K562 (cell line): ENCODE results near the gene GPC1. TPM values are rescaled to one million over a fixed set of nuclear protein-coding genes. Genes with fewer than 3 reads are reported as not detected.

Experiments used
- ATAC-seq: fragments of 200-7000 bp; cut with Tn5 transposase; 3 replicates; pipeline ENCODE4 v1.9.1; 2020; ENCODE audit warnings: moderate library complexity
- BruUV-seq: library from RNA; stranded (reverse); fragments of 400-500 nt; replicated peaks from 2 replicates; lab custom pipeline; 2021; lab: Mats Ljungman, UMichigan
- CTCF ChIA-PET: fragments of 300-600 bp; formaldehyde crosslinking; extraction: SDS; loops from one replicate; lab custom pipeline; 2021; ENCODE audit warnings: low intra/inter-chr PET ratio; lab: Yijun Ruan, JAX
- POLR2A ChIA-PET: fragments of 300-600, 350-650 bp; sonication (Branson Sonifier 250); formaldehyde crosslinking; extraction: SDS; loops from one replicate; lab custom pipeline; 2021; ENCODE audit warnings: antibody characterized with exemption, inconsistent platforms; lab: Yijun Ruan, JAX
- DNase-seq, 4 experiments: peaks; one replicate each; pipeline versions ENCODE4 v3.0.0 to v3.0.0-alpha.2; 2011 to 2018; ENCODE audit warnings: low spot score in 3 of 4, mixed read lengths in 3 of 4; ENCODE audit errors: extremely low read depth in 1 of 4
- FAIRE-seq: peaks from 2 replicates; lab custom pipeline; 2011; peaks lifted over from hg19 to GRCh38; lab: Jason Lieb, UNC
- H2AFZ ChIP-seq: 2 replicates; pipeline ENCODE4 v1.6.0; 2011; ENCODE audit warnings: low read depth, low read length, control low read depth, inconsistent platforms
- H3K27ac ChIP-seq: fragments of 200-600 bp; 3 replicates; pipeline ENCODE4 v1.8.0; 2011; ENCODE audit warnings: low read depth, mild to moderate bottlenecking, control low read depth, inconsistent platforms, low read length, moderate library complexity, mixed read lengths; ENCODE audit errors: extremely low read depth
- H3K27me3 ChIP-seq, 2 experiments: fragments of 300-600 bp in 1 of 2; 2 replicates in 1 of 2; 3 replicates in 1 of 2; pipeline versions ENCODE4 v1.6.0 to v1.8.0; 2011; ENCODE audit warnings: inconsistent platforms in 2 of 2, low read length in 2 of 2, mild to moderate bottlenecking in 1 of 2, mixed read lengths in 1 of 2, moderate library complexity in 1 of 2; ENCODE audit not compliant: control insufficient read depth in 2 of 2, insufficient read depth in 2 of 2
- H3K36me3 ChIP-seq: fragments of 300-600 bp; 3 replicates; pipeline ENCODE4 v1.8.0; 2011; ENCODE audit warnings: mild to moderate bottlenecking, low read length, inconsistent platforms; ENCODE audit not compliant: control insufficient read depth, insufficient read depth
- H3K4me1 ChIP-seq, 2 experiments: fragments of 200-600 bp in 1 of 2; replicated peaks in 1 of 2; 2 replicates in 1 of 2; 3 replicates in 1 of 2; pipeline versions ENCODE4 v1.5.1 to v1.8.0; 2011; ENCODE audit warnings: inconsistent platforms in 2 of 2, low read length in 2 of 2, mild to moderate bottlenecking in 1 of 2, mixed read lengths in 1 of 2, moderate library complexity in 1 of 2; ENCODE audit not compliant: control insufficient read depth in 2 of 2, insufficient read depth in 2 of 2
- H3K4me2 ChIP-seq: 2 replicates; pipeline ENCODE4 v1.6.1; 2011; ENCODE audit warnings: low read length, control low read depth, inconsistent platforms, mixed read lengths; ENCODE audit not compliant: insufficient read depth
- H3K4me3 ChIP-seq: fragments of 200-600 bp; sonication (generic), shearing (Covaris generic); 2 replicates; pipeline ENCODE4 v1.5.1; 2016; ENCODE audit warnings: control low read depth, inconsistent platforms
- H3K79me2 ChIP-seq: fragments of 200-600 bp; 3 replicates; pipeline ENCODE4 v1.8.0; 2011; ENCODE audit warnings: low read length, inconsistent platforms; ENCODE audit not compliant: control insufficient read depth, insufficient read depth
- H3K9ac ChIP-seq, 2 experiments: 2 replicates each; pipeline versions ENCODE4 v1.6.0 to v1.6.1; 2011; ENCODE audit warnings: low read depth in 2 of 2, low read length in 2 of 2, control low read depth in 1 of 2, inconsistent platforms in 1 of 2, mild to moderate bottlenecking in 1 of 2, mixed read lengths in 1 of 2; ENCODE audit not compliant: insufficient read depth in 1 of 2
- H3K9me1 ChIP-seq: one replicate; pipeline ENCODE4 v1.6.0; 2011; ENCODE audit warnings: inconsistent platforms, mild to moderate bottlenecking, low read length, moderate library complexity; ENCODE audit not compliant: control insufficient read depth, insufficient read depth
- H3K9me3 ChIP-seq: replicated peaks from 2 replicates; pipeline ENCODE4 v1.5.1; 2011; ENCODE audit warnings: low read depth, low read length, inconsistent platforms; ENCODE audit not compliant: control insufficient read depth, insufficient read depth
- H4K20me1 ChIP-seq: replicated peaks from 2 replicates; pipeline ENCODE4 v1.6.1; 2011; ENCODE audit warnings: low read length, inconsistent platforms, mixed read lengths; ENCODE audit not compliant: control insufficient read depth, insufficient read depth
- ARID2 ChIP-seq: fragments of 450-650 bp; IDR thresholded peaks from 2 replicates; pipeline ENCODE4 v1.6.1; 2017; ENCODE audit warnings: antibody characterized with exemption, mild to moderate bottlenecking
- BCL6 ChIP-seq: fragments of 250-450 bp; sonication (Bioruptor Pico); IDR thresholded peaks from 2 replicates; pipeline ENCODE4 v1.4.0; 2020
- CBFB ChIP-seq: sonication (generic); formaldehyde crosslinking; IDR thresholded peaks from 2 replicates; pipeline ENCODE4 v1.4.0; 2020; ENCODE audit warnings: mild to moderate bottlenecking, missing genetic modification reagents
- CSDE1 ChIP-seq, 2 experiments: fragments of 450-650 bp; IDR thresholded peaks; 2 replicates each; pipeline ENCODE4 v1.6.1; 2016; ENCODE audit warnings: mild to moderate bottlenecking in 1 of 2
- HIVEP1 ChIP-seq: fragments of 250-450 bp; sonication (Bioruptor Pico); IDR thresholded peaks from 2 replicates; pipeline ENCODE4 v1.4.0; 2020; ENCODE audit warnings: mild to moderate bottlenecking
- JUND ChIP-seq, 2 experiments: IDR thresholded peaks; 2 replicates in 1 of 2; 3 replicates in 1 of 2; pipeline ENCODE4 v1.6.1; 2011; ENCODE audit warnings: borderline replicate concordance in 2 of 2, low read depth in 2 of 2, low read length in 2 of 2, improper control_type of control experiment in 1 of 2, missing biosample characterization in 1 of 2, missing genetic modification characterization in 1 of 2, missing genetic modification reagents in 1 of 2
- MTA3 ChIP-seq: fragments of 450-650 bp; formaldehyde crosslinking; IDR thresholded peaks from 2 replicates; pipeline ENCODE4 v1.6.1; 2017; ENCODE audit warnings: mild to moderate bottlenecking, borderline replicate concordance
- PCBP2 ChIP-seq: fragments of 200-400 bp; formaldehyde crosslinking; IDR thresholded peaks from 2 replicates; pipeline ENCODE4 v1.6.1; 2018; ENCODE audit warnings: low read length, low read depth, mild to moderate bottlenecking, moderate library complexity; ENCODE audit not compliant: poor library complexity, severe bottlenecking
- REST ChIP-seq, 2 experiments: fragments of 450-650 bp; formaldehyde crosslinking in 1 of 2; IDR thresholded peaks; 2 replicates each; pipeline versions ENCODE4 v1.4.0 to v1.6.1; 2014 to 2020; ENCODE audit warnings: mild to moderate bottlenecking in 2 of 2, borderline replicate concordance in 1 of 2, low read depth in 1 of 2
- ZNF584 ChIP-seq: fragments of 200-800 bp; sonication (Bioruptor generic); IDR thresholded peaks from 2 replicates; pipeline ENCODE4 v1.6.1; 2016; ENCODE audit warnings: low read depth, mild to moderate bottlenecking, missing genetic modification characterization, missing compliant biosample characterization
- ZNF77 ChIP-seq: fragments of 250-450 bp; sonication (Bioruptor Pico); IDR thresholded peaks from 2 replicates; pipeline ENCODE4 v1.5.0; 2020
- ZNF780A ChIP-seq: fragments of 250-450 bp; sonication (Bioruptor Pico); IDR thresholded peaks from 2 replicates; pipeline ENCODE4 v1.5.0; 2021; ENCODE audit warnings: mild to moderate bottlenecking
- WGBS: fragments of 100-300 bp; shearing (Covaris generic); methylation state at CpG from one replicate; pipeline ENCODE4 v1.1.6; 2016; ENCODE audit warnings: low coverage, mixed read lengths; ENCODE audit not compliant: insufficient coverage; ENCODE audit errors: missing lambda C conversion rate; 5-methylcytosine and 5-hydroxymethylcytosine counted together
- in situ Hi-C: fragments of 300-500 bp; cut with MboI; formaldehyde crosslinking; loops from 4 replicates; pipeline ENCODE4 v1.15.0; 2018; ENCODE audit warnings: inconsistent platforms, mixed read lengths
- intact Hi-C: fragments of 100-400 bp; cut with micrococcal nuclease; formaldehyde crosslinking; loops from 2 replicates; pipeline ENCODE4 v1.14.2; 2022
- polyA plus RNA-seq, 8 experiments: library from polyadenylated mRNA; depleted of rRNA in 4 of 8; stranded (reverse) in 5 of 8; unstranded in 3 of 8; fragments of >200 nt; fragmentation: Nextera tagmentation in 2 of 8; fragmentation: Illumina TruSeq in 1 of 8; extraction: Ambion mirVana in 2 of 8; extraction: Trizol in 1 of 8; gene quantifications; 2 replicates each; pipeline versions ENCODE4 v1.2.1 to v1.2.3, GENCODE V29; 2011 to 2014; ENCODE audit warnings: inconsistent platforms in 1 of 8, missing spikeins in 1 of 8
- total RNA-seq, 7 experiments: library from RNA; depleted of rRNA in 6 of 7; stranded (reverse); fragments of >200 nt in 6 of 7; fragmentation: Illumina TruSeq in 2 of 7; extraction: Trizol in 2 of 7; gene quantifications; 2 replicates each; pipeline versions ENCODE4 v1.2.1 to v1.2.3, GENCODE V29; 2011 to 2021; ENCODE audit warnings: low replicate concordance in 1 of 7

The GPC1 gene
- total and polyA plus RNA-seq, 9 of the 15 experiments (the other 6 are each of a cell fraction or from before 2014, with no cell fraction given): 0.07 to 0.82 (median 0.14) TPM; not detected in 3

GRCh38 chr2:240431271-240431660 is 4.2 kb upstream of the GPC1 start (continued):
- TF ChIP-seq ZNF780A (CRISPR knock-in tag) (no peak), ZNF584 (CRISPR knock-in tag) (no peak), BCL6 (no peak), JUND (IDR thresholded peaks at IDR 0.05; ENCODE audit: borderline replicate concordance, low read depth, low read length) (no peak), JUND (tag; IDR thresholded peaks at IDR 0.05; ENCODE audit: borderline replicate concordance, low read depth, low read length) (no peak), ARID2 (no peak)

DNA sequence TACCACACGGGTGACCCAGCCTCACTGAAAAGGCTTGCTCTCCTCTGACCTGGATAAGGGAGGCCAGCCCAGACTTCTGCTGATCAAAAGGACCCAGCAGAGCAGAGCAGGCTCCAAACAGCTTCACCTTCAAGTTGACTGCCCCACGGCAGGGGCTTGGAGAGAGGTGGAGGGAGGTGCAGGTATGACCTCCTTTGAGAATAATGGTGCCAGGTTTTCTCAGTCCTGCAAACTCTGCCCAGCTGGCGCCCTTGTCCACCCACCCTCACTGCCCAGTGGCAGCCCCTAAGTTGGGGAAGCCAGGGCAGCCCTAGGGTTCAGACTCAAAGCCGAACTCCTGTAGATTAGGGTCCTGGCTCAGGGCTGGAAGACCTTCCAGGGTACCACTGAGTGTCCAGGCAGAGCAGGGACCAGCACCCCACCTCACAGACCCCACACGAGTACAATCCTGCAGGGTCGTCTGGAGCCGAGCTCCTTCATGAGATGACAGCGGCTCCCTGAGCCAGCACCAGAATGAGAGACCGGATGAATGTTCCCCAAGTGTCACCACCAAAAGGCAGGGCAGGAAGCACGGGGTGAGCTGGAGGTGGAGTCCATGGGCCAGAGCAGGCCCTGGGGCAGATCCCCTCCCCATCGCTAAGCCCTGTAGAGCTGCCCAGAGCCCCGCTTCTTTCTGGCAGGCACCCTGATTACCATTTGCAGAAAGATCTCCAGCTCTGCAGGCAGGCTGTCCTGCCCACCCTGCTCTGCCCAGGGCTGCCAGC is 3.6 kb upstream of the GPC1 start:
- Histone ChIP-seq H3K27me3 (peaks cover 6 to 49% of the 10 kb centered on the region in 2 experiments; a peak in 4 of 5 replicates), H3K4me3 (no peak overlapping the region), H4K20me1 (0 out of 2 replicates have a peak, but pooled peaks cover 3% of the 10 kb centered on the region), H3K4me1 (peaks cover 2 to 33% of the 10 kb centered on the region in 2 experiments; a peak in 3 of 5 replicates), H3K4me2 (no peak overlapping the region), H3K9ac (no peak overlapping the region), H3K9me1 (peaks cover 2% of the 10 kb centered on the region), H3K9me3 (no peaks in the 10 kb centered on the region), H2AFZ (no peak overlapping the region), H3K79me2 (no peaks in the 10 kb centered on the region), H3K36me3 (no peaks in the 10 kb centered on the region), H3K27ac (no peak overlapping the region)
- intact Hi-C loops (no loop called here), in situ Hi-C loops (no loop called here)
- no TSS peak for BruUV-seq
- DNase-seq (no peak), FAIRE-seq (no peak), ATAC-seq (no peak)
- 0% methylated on average over 11 of the region's 12 CpGs for whole genome bisulfite sequencing
- CTCF ChIA-PET: no interaction called here
- POLR2A ChIA-PET: interaction anchor here (0.6 kb wide), 2 partner anchors 14 to 112 kb away, joined by 3 to 4 read pairs; no protein-coding TSS in a partner anchor
- TF ChIP-seq REST (IDR thresholded peaks at IDR 0.05; ENCODE audit: borderline replicate concordance): no peak
- TF ChIP-seq REST (CRISPR knock-in tag; IDR thresholded peaks at IDR 0.05; ENCODE audit: low read depth): no peak
- no peak for TF ChIP-seq HIVEP1 (CRISPR knock-in tag)
- no peak for TF ChIP-seq CBFB (CRISPR knock-in tag)
- TF ChIP-seq ZNF77 (CRISPR knock-in tag): no peak
- no peak for TF ChIP-seq CSDE1 (IDR thresholded peaks at IDR 0.05)
- TF ChIP-seq MTA3: no peak
- TF ChIP-seq PCBP2: no peak
